PC-3 (cell line): ENCODE data around the gene CGNL1. TPM values are rescaled to one million over a fixed set of nuclear protein-coding genes. Genes with fewer than 3 reads are reported as not detected.

ENCODE experiments used
- ATAC-seq: fragments of 200-7000 bp; cut with Tn5 transposase; 2 replicates; pipeline ENCODE4 v1.9.1; 2020; ENCODE audit warnings: mild to moderate bottlenecking, moderate library complexity
- BruUV-seq: library from RNA; stranded (reverse); fragments of 400-500 nt; replicated peaks from 2 replicates; lab custom pipeline; 2021; lab: Mats Ljungman, UMichigan
- CTCF ChIA-PET: fragments of 300-600 bp; sonication (Branson Sonifier 250); formaldehyde crosslinking; loops from one replicate; lab custom pipeline; 2022; ENCODE audit warnings: antibody characterized with exemption; lab: Charles Lee
- POLR2A ChIA-PET: fragments of 300-600 bp; sonication (Branson Sonifier 250); formaldehyde crosslinking; loops from one replicate; lab custom pipeline; 2022; ENCODE audit warnings: antibody characterized with exemption; ENCODE audit not compliant: unreplicated experiment; lab: Charles Lee
- DNase-seq: peaks from one replicate; pipeline ENCODE4 v3.0.0-alpha.2; 2015
- H2AFZ ChIP-seq: fragments of 300-600 bp; sonication (generic); 2 replicates; pipeline ENCODE4 v1.6.0; 2016; ENCODE audit warnings: antibody characterized with exemption, low read length
- H3F3A ChIP-seq: fragments of 300-600 bp; sonication (generic); one replicate; pipeline ENCODE4 v1.6.0; 2017; ENCODE audit warnings: antibody characterized with exemption, low read length, control low read depth, mild to moderate bottlenecking; ENCODE audit not compliant: unreplicated experiment
- H3K27ac ChIP-seq: fragments of 300-600 bp; sonication (generic); 2 replicates; pipeline ENCODE4 v1.5.1; 2016; ENCODE audit warnings: mild to moderate bottlenecking, low read length
- H3K27me3 ChIP-seq: fragments of 300-600 bp; sonication (generic); 2 replicates; pipeline ENCODE4 v1.6.1; 2016; ENCODE audit warnings: low read length, mixed read lengths
- H3K36me3 ChIP-seq: fragments of 300-600 bp; sonication (generic); 2 replicates; pipeline ENCODE4 v1.6.1; 2016; ENCODE audit warnings: low read depth, mixed run types, low read length, mixed read lengths
- H3K4me1 ChIP-seq: fragments of 300-600 bp; sonication (generic); 2 replicates; pipeline ENCODE4 v1.5.1; 2016; ENCODE audit warnings: low read length; ENCODE audit not compliant: insufficient read depth
- H3K4me2 ChIP-seq: fragments of 300-600 bp; sonication (generic); 2 replicates; pipeline ENCODE4 v1.6.0; 2016; ENCODE audit warnings: low read length
- H3K4me3 ChIP-seq: fragments of 300-600 bp; sonication (generic); 2 replicates; pipeline ENCODE4 v1.5.1; 2016; ENCODE audit warnings: mild to moderate bottlenecking, low read length, mixed read lengths
- H3K79me2 ChIP-seq: fragments of 300-600 bp; sonication (generic); 2 replicates; pipeline ENCODE4 v1.6.1; 2017; ENCODE audit warnings: low read length, mixed read lengths
- H3K9ac ChIP-seq: fragments of 300-600 bp; sonication (generic); 2 replicates; pipeline ENCODE4 v1.6.0; 2016; ENCODE audit warnings: mild to moderate bottlenecking, low read length
- H3K9me2 ChIP-seq: fragments of 300-600 bp; sonication (generic); replicated peaks from 2 replicates; pipeline ENCODE4 v1.6.1; 2016; ENCODE audit warnings: mixed run types, low read length, mixed read lengths
- H3K9me3 ChIP-seq: fragments of 300-600 bp; sonication (generic); 2 replicates; pipeline ENCODE4 v1.6.1; 2016; ENCODE audit warnings: low read length, mixed read lengths
- H4K20me1 ChIP-seq: fragments of 300-600 bp; sonication (generic); 2 replicates; pipeline ENCODE4 v1.6.1; 2016; ENCODE audit warnings: low read length, mixed read lengths
- CTCF ChIP-seq: fragments of 300-600 bp; sonication (generic); conservative IDR thresholded peaks from 2 replicates; pipeline ENCODE4 v1.5.1; 2017; ENCODE audit warnings: antibody characterized with exemption, low read depth, mild to moderate bottlenecking, low read length
- EZH2 ChIP-seq: fragments of 300-600 bp; sonication (generic); IDR thresholded peaks from one replicate; pipeline ENCODE4 v1.6.1; 2017; ENCODE audit warnings: antibody characterized with exemption, mild to moderate bottlenecking, low read length; ENCODE audit not compliant: unreplicated experiment
- EZH2phosphoT487 ChIP-seq: fragments of 300-600 bp; sonication (generic); IDR thresholded peaks from 2 replicates; pipeline ENCODE4 v1.6.1; 2018; ENCODE audit warnings: mild to moderate bottlenecking, antibody characterized with exemption, low read length, borderline replicate concordance
- intact Hi-C: fragments of 100-400 bp; cut with micrococcal nuclease; formaldehyde crosslinking; loops from 2 replicates; pipeline ENCODE4 v1.9.0; 2023
- total RNA-seq: library from RNA; depleted of rRNA; stranded (reverse); fragments of >200 nt; gene quantifications from 2 replicates; pipeline ENCODE4 v1.2.3, GENCODE V29; 2014

CGNL1 gene
- total RNA-seq, 1 experiment from 2014 or later = 0.66 TPM

GRCh38 chr15:57337868-57338411, 38.4 kb upstream of the CGNL1 start:
- H3K27ac ChIP-seq = no peak overlapping the region
- ChIA-PET POLR2A (interaction anchor here (0.6 kb wide), 1 partner anchor 553 kb away, joined by 6 read pairs; no protein-coding TSS in a partner anchor), CTCF (no interaction called here)
- no peaks in the 10 kb centered on the region for H3K36me3 ChIP-seq
- H3K27me3 ChIP-seq = no peaks in the 10 kb centered on the region
- peaks cover 16% of the 10 kb centered on the region for H3K4me1 ChIP-seq
- no peak overlapping the region for H3K9ac ChIP-seq
- H4K20me1 ChIP-seq = no peaks in the 10 kb centered on the region
- intact Hi-C loops = no loop called here
- no peaks in the 10 kb centered on the region for H3K9me2 ChIP-seq
- BruUV-seq = no TSS peak
- no peaks in the 10 kb centered on the region for H3F3A ChIP-seq
- no peak overlapping the region for H2AFZ ChIP-seq
- no peak overlapping the region for H3K4me3 ChIP-seq
- H3K9me3 ChIP-seq = no peaks in the 10 kb centered on the region
- H3K4me2 ChIP-seq = no peak overlapping the region
- DNase-seq (no peak), ATAC-seq (no peak)
- H3K79me2 ChIP-seq = no peaks in the 10 kb centered on the region
- TF ChIP-seq CTCF (no peak), EZH2 (no peak), EZH2phosphoT487 (no peak)

DNA sequence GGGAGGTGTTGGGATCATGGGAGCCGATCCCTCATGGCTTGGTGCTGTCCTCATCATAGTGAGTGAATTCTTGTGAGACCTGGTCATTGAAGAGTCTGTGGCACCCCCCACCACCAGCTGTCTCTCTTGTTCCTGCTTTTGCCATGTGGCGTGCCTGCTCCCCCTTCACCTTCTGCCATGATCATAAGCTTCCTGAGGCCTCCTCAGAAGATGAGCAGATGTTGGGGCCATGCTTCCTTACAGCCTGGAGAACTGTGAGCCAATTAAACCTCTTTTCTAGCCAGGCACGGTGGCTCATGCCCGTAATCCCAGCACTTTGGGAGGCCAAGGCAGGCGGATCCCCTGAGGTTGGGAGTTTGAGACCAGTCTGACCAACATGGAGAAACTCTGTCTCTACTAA, 37.0 kb upstream of the CGNL1 start:
- Histone ChIP-seq H3K4me3 (no peak overlapping the region), H3F3A (no peaks in the 10 kb centered on the region), H3K36me3 (no peaks in the 10 kb centered on the region), H3K9ac (no peak overlapping the region), H3K4me2 (no peak overlapping the region), H4K20me1 (no peaks in the 10 kb centered on the region), H3K9me3 (no peaks in the 10 kb centered on the region), H3K9me2 (no peaks in the 10 kb centered on the region), H3K79me2 (no peaks in the 10 kb centered on the region), H2AFZ (no peak overlapping the region), H3K4me1 (peaks cover 6% of the 10 kb centered on the region), H3K27me3 (no peaks in the 10 kb centered on the region), H3K27ac (no peak overlapping the region)
- POLR2A ChIA-PET = no interaction called here
- TF ChIP-seq EZH2phosphoT487 (no peak), CTCF (no peak), EZH2 (no peak)
- CTCF ChIA-PET = no interaction called here
- intact Hi-C loops = no loop called here
- no peak for DNase-seq
- no TSS peak for BruUV-seq
- no peak for ATAC-seq

DNA sequence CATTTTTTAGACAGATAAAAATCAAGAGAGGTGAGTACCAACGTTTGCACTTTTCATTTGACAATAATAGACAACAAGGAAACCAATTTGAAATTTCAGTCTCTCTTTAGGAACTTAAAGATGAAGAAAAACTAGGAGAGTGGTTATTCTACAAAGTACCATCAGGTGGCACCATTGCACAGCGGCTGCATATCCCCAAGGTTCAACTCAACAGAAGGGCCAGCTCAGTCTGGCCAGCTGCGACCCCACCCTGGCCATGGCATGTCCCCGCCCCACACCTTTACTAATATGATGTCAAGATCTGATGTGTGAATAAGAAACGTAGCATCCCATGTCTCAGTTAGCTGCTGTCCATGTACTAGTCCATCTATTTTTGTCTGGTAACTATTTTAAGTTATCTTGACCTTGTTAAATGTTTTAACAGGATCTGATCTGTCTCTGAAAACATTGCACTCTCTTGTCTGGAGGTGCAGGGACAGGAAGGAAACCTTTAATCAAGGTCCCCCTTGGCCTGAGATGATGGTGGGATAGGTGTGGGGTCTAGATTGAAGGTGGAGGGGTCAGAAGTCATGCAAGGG, 35.5 kb upstream of the CGNL1 start:
- BruUV-seq = no TSS peak
- Histone ChIP-seq H3K27ac (no peak overlapping the region), H4K20me1 (no peaks in the 10 kb centered on the region), H2AFZ (no peak overlapping the region), H3K79me2 (no peaks in the 10 kb centered on the region), H3K4me2 (no peak overlapping the region), H3K27me3 (no peaks in the 10 kb centered on the region), H3K9me3 (no peaks in the 10 kb centered on the region), H3K4me1 (no peaks in the 10 kb centered on the region), H3F3A (no peaks in the 10 kb centered on the region), H3K4me3 (no peak overlapping the region), H3K36me3 (no peaks in the 10 kb centered on the region), H3K9ac (no peak overlapping the region), H3K9me2 (no peaks in the 10 kb centered on the region)
- intact Hi-C loops = loop anchor here (1.0 to 2.0 kb wide), 3 partner anchors 122 to 202 kb away; no protein-coding TSS in a partner anchor
- ChIA-PET POLR2A (no interaction called here), CTCF (interaction anchor here (1.3 to 1.6 kb wide), 3 partner anchors 37 to 201 kb away, joined by 3 to 35 read pairs (median 6); no protein-coding TSS in a partner anchor)
- ATAC-seq (peak; percentile 66), DNase-seq (peak; percentile 66)
- peak; percentile 87 for TF ChIP-seq CTCF
- TF ChIP-seq EZH2 = no peak
